Transverse colon (tissue), 4 donors: ENCODE results near the gene CRKL. TPM values are rescaled to one million over a fixed set of nuclear protein-coding genes. Genes with fewer than 3 reads are reported as not detected.
A peak's percentile ranks its signal among the peaks of the same experiment; 100 is the strongest.

ENCODE experiments used
- DNase-seq: peaks from one replicate; pipeline ENCODE4 v3.0.0-alpha.2; 2019
- H3K27ac ChIP-seq, 4 donors: fragments of 200-600 bp; sonication (generic); 2 replicates each; pipeline ENCODE4 v1.5.1; 2016 to 2018; ENCODE audit warnings: inconsistent platforms in 4 of 4
- H3K27me3 ChIP-seq: fragments of 200-600 bp; sonication (generic); 2 replicates; pipeline ENCODE4 v1.5.1; 2017; ENCODE audit warnings: inconsistent platforms
- H3K36me3 ChIP-seq, 4 donors: fragments of 200-600 bp; sonication (generic); 2 replicates each; pipeline ENCODE4 v1.5.1; 2017 to 2019; ENCODE audit warnings: inconsistent platforms in 4 of 4
- H3K4me1 ChIP-seq, 4 donors: fragments of 200-600 bp; sonication (generic); 2 replicates each; pipeline ENCODE4 v1.5.1; 2017 to 2020; ENCODE audit warnings: inconsistent platforms in 4 of 4
- H3K4me3 ChIP-seq, 4 donors: fragments of 200-600 bp; sonication (generic); 1 replicate in 1 of 4; 2 replicates in 3 of 4; pipeline versions ENCODE4 v1.5.1 to v1.6.1; 2017 to 2019; ENCODE audit warnings: inconsistent platforms in 4 of 4
- H3K9me3 ChIP-seq, 2 donors: fragments of 200-600 bp; sonication (generic); 2 replicates each; pipeline ENCODE4 v1.5.1; 2017 to 2019; ENCODE audit warnings: inconsistent platforms in 2 of 2
- EP300 ChIP-seq: sonication (generic); formaldehyde crosslinking; IDR thresholded peaks from one replicate; pipeline ENCODE4 v1.6.1; 2017; ENCODE audit warnings: antibody characterized with exemption, low read depth
- POLR2A ChIP-seq: fragments of 450-650 bp; IDR thresholded peaks from one replicate; pipeline ENCODE4 v1.6.1; 2016; ENCODE audit warnings: antibody characterized with exemption, mild to moderate bottlenecking, moderate library complexity
- POLR2AphosphoS5 ChIP-seq, 3 donors: sonication (generic); formaldehyde crosslinking; IDR thresholded peaks; one replicate each; pipeline ENCODE4 v1.6.1; 2016; ENCODE audit warnings: antibody characterized with exemption in 3 of 3
- WGBS, 2 donors: methylation state at CpG; one replicate each; pipeline ENCODE4 v1.1.5; 2018; ENCODE audit warnings: low coverage in 1 of 2; 5-methylcytosine and 5-hydroxymethylcytosine counted together
- in situ Hi-C, 4 donors: fragments of 200-750 bp; cut with MboI; loops; one replicate each; pipeline versions ENCODE4 v1.15.0 to v1.15.1; 2017; ENCODE audit warnings: low sequenced_read_pairs in 3 of 4, low pct_ligation_motif_present in 1 of 4, low pct_unique_long_range_greater_than_20kb in 1 of 4
- intact Hi-C: fragments of 100-400 bp; cut with DNase I; formaldehyde crosslinking; loops from one replicate; pipeline ENCODE4 v1.15.1; 2023; ENCODE audit warnings: low total_unique reads
- total RNA-seq, 4 donors: library from RNA; depleted of rRNA; stranded (reverse); fragments of >200 nt; gene quantifications; one replicate each; pipeline ENCODE4 v1.1.0, GENCODE V29; 2016
- TF ChIP-seq, protein P1 (sequence below), 5 experiments: fragments of 200-600 bp in 3 of 5; fragments of 450-650 bp in 2 of 5; sonication (generic) in 3 of 5; IDR thresholded peaks; 1 replicate in 2 of 5; 2 replicates in 3 of 5; pipeline ENCODE4 v1.5.1; 2016 to 2017; ENCODE audit warnings: antibody characterized with exemption in 5 of 5, inconsistent platforms in 3 of 5, mild to moderate bottlenecking in 2 of 5, moderate library complexity in 1 of 5

The CRKL gene
- total RNA-seq, 4 donors from 2014 or later: 37.0 to 56.7 (median 48.6) TPM

DNA sequence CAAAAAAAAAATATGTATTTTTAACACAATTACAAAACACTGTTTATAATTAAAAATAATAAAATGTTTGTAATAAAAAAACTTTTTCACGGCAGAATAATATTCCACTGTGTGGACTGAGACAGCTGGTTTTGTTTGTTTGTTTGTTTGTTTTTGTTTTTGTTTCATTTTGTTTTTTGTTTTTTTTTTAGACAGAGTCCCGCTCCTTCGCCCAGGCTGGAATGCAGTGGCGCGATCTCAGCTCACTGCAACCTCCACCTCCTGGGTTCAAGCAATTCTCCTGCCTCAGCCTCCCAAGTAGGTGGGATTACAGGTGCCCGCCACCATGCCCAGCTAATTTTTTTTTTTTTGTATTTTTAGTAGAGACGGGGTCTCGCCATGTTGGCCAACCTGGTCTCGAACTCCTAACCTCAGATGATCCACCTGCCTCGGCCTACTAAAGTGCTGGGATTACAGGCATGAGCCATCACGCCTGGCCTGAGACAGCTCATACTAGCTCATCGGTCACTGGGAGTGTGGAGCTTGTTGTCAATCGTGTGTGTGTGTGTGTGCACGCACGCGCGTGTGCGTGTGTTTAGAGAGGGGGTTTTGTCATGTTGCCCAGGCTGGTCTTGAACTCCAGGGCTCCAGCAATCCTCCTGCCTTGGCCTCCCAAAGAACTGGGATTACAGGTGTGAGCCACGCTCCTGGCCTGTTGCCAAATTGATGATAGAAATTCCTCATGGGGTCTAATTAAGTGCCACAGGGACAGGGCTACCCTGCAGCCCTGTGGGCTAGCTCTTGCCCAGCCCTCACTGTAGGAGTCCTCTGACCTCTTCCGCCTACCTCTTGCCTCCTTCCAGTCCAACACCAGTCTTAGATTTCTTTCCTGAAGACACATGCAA is 42.6 kb downstream of the CRKL start:
- peaks cover 4 to 48% (median 34%) of the 10 kb centered on the region in 4 donors for H3K4me1 ChIP-seq
- H3K27ac ChIP-seq: peak overlapping the region in 1 of 4 donors; percentile 93
- DNase-seq: no peak
- TF ChIP-seq POLR2A: no peak
- no peak for TF ChIP-seq POLR2AphosphoS5 (IDR thresholded peaks at IDR 0.05)
- no peak for TF ChIP-seq EP300
- TF ChIP-seq, protein P1, sequence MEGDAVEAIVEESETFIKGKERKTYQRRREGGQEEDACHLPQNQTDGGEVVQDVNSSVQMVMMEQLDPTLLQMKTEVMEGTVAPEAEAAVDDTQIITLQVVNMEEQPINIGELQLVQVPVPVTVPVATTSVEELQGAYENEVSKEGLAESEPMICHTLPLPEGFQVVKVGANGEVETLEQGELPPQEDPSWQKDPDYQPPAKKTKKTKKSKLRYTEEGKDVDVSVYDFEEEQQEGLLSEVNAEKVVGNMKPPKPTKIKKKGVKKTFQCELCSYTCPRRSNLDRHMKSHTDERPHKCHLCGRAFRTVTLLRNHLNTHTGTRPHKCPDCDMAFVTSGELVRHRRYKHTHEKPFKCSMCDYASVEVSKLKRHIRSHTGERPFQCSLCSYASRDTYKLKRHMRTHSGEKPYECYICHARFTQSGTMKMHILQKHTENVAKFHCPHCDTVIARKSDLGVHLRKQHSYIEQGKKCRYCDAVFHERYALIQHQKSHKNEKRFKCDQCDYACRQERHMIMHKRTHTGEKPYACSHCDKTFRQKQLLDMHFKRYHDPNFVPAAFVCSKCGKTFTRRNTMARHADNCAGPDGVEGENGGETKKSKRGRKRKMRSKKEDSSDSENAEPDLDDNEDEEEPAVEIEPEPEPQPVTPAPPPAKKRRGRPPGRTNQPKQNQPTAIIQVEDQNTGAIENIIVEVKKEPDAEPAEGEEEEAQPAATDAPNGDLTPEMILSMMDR (IDR thresholded peaks at IDR 0.05): no peak
- peaks cover 11% of the 10 kb centered on the region for H3K27me3 ChIP-seq
- intact Hi-C loops: loop anchor here (5.0 kb wide), 1 partner anchor 78 kb away; no protein-coding TSS in a partner anchor
- no peaks in the 10 kb centered on the region for H3K36me3 ChIP-seq
- 95 to 98% methylated on average over 7 to 20 of the region's 20 CpGs for WGBS, 2 donors
- no peak overlapping the region for H3K4me3 ChIP-seq
- in situ Hi-C loops: loop anchor here in 1 of 4 donors (25.0 kb wide), 1 partner anchor 102 kb away; no protein-coding TSS in a partner anchor
- H3K9me3 ChIP-seq: no peaks in the 10 kb centered on the region

DNA sequence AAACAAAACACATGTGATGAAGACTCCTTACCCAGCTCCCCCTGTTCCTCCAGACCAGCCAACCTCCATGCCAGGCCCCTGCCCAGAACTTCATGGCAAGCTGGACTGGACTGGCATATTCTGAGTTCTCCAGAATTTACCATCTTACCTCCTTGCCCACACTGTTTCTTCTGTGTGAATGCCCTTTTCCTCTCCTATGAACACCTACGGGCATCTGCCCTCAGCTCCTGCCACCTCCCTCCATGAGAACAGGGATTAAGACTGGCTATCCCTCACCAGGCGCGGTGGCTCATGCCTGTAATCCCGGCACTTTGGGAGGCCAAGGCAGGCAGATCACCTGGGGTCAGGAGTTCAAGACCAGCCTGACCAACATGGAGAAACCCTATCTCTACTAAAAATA is 43.4 kb downstream of the CRKL start:
- Histone ChIP-seq H3K27me3 (peaks cover 14% of the 10 kb centered on the region), H3K9me3 (no peaks in the 10 kb centered on the region), H3K36me3 (no peaks in the 10 kb centered on the region), H3K27ac (no peak overlapping the region), H3K4me3 (no peak overlapping the region), H3K4me1 (peaks cover 4 to 46% (median 36%) of the 10 kb centered on the region in 4 donors)
- in situ Hi-C loops (loop anchor here in 1 of 4 donors (25.0 kb wide), 1 partner anchor 102 kb away; no protein-coding TSS in a partner anchor), intact Hi-C loops (no loop called here)
- no peak for TF ChIP-seq POLR2A
- TF ChIP-seq POLR2AphosphoS5 (IDR thresholded peaks at IDR 0.05): no peak
- TF ChIP-seq, protein P1 (IDR thresholded peaks at IDR 0.05): no peak
- TF ChIP-seq EP300: no peak
- 93% methylated on average over 4 of the region's 4 CpGs; no CpG with 5 or more reads in 1 of the 2 donors for WGBS, 2 donors
- no peak for DNase-seq

DNA sequence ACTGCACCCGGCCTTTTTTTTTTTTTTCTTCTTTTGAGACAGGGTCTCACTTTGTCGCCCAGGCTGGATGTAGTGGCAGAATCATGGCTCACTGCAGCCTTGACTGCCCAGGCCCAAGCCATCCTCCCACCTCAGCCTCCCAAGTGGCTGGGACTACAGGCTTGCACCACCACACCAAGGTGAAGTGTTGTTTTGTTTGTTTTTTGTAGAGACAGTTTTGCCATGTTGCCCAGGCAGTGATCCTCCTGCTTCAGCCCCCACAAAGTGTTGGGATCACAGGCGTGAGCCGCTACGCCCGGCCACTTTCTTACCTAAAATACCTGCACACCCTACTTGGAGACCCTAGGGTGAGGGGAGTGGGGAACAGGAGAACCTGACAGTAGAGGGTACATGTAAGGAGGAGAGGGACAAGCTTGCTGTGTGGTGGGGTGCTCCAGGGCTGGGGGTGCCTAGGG is 45.3 kb downstream of the CRKL start:
- no peak for DNase-seq
- Histone ChIP-seq H3K27me3 (peaks cover 14% of the 10 kb centered on the region), H3K27ac (no peak overlapping the region), H3K9me3 (no peaks in the 10 kb centered on the region), H3K4me3 (no peak overlapping the region), H3K36me3 (no peaks in the 10 kb centered on the region), H3K4me1 (peaks cover 10 to 60% (median 48%) of the 10 kb centered on the region in 4 donors)
- WGBS, 2 donors: 80 to 93% methylated on average over 1 to 6 of the region's 6 CpGs
- no peak for TF ChIP-seq POLR2AphosphoS5 (IDR thresholded peaks at IDR 0.05)
- no peak for TF ChIP-seq POLR2A
- TF ChIP-seq, protein P1 (IDR thresholded peaks at IDR 0.05): no peak
- no peak for TF ChIP-seq EP300
- in situ Hi-C loops: loop anchor here in 1 of 4 donors (25.0 kb wide), 1 partner anchor 100 kb away; no protein-coding TSS in a partner anchor
- intact Hi-C loops: no loop called here
